ENCODE measurements around the gene ACAN. TPM values are rescaled to one million over a fixed set of nuclear protein-coding genes. Genes with fewer than 3 reads are reported as not detected.

Gene ACAN
- total and polyA plus RNA-seq, 8 donors: 0.04 to 5.7 (median 0.22) TPM; not detected in 1

GRCh38 chr15:88797663-88798339 lies 5.4 kb upstream of the ACAN start:
- H3K27me3 ChIP-seq: peaks cover 0 to 6% (median 0%) of the 10 kb centered on the region in 4 donors
- FAIRE-seq: no peak
- H3K36me3 ChIP-seq: no peaks in the 10 kb centered on the region
- no peak overlapping the region for H3K27ac ChIP-seq
- TF ChIP-seq CTCF (IDR thresholded peaks at IDR 0.05): no peak
- no peak for DNase-seq
- no peaks in the 10 kb centered on the region for H3K4me1 ChIP-seq
- H3K9me3 ChIP-seq: no peaks in the 10 kb centered on the region
- ATAC-seq: no peak
- intact Hi-C loops (cut with DNase I): no loop called here
- H3K4me3 ChIP-seq: no peak overlapping the region
- WGBS, 2 donors: 54 to 66% methylated on average over 7 of the region's 7 CpGs

GRCh38 chr15:88799341-88799740 lies 3.9 kb upstream of the ACAN start:
- 77 to 78% methylated on average over 4 of the region's 4 CpGs for WGBS, 2 donors
- ATAC-seq: no peak
- TF ChIP-seq CTCF (IDR thresholded peaks at IDR 0.05): no peak
- no peak for FAIRE-seq
- Histone ChIP-seq H3K4me3 (no peak overlapping the region), H3K36me3 (no peaks in the 10 kb centered on the region), H3K4me1 (no peaks in the 10 kb centered on the region), H3K9me3 (no peaks in the 10 kb centered on the region), H3K27ac (no peak overlapping the region), H3K27me3 (peaks cover 0 to 9% (median 0%) of the 10 kb centered on the region in 4 donors)
- intact Hi-C loops (cut with DNase I): no loop called here
- no peak for DNase-seq

- no peak for TF ChIP-seq CTCF (IDR thresholded peaks at IDR 0.05)
- no peak for FAIRE-seq
These were observed 3.2 kb upstream of the ACAN start for GRCh38 chr15:88800026-88800425.

GRCh38 chr15:88800738-88801137 lies 2.5 kb upstream of the ACAN start:
- 65 to 67% methylated on average over 4 of the region's 4 CpGs for WGBS, 2 donors
- FAIRE-seq: no peak
- peaks cover 0 to 9% (median 0%) of the 10 kb centered on the region in 4 donors for H3K27me3 ChIP-seq
- no peaks in the 10 kb centered on the region for H3K4me1 ChIP-seq
- H3K4me3 ChIP-seq: no peak overlapping the region
- ATAC-seq: no peak
- no peaks in the 10 kb centered on the region for H3K36me3 ChIP-seq
- no peaks in the 10 kb centered on the region for H3K9me3 ChIP-seq
- no peak for TF ChIP-seq CTCF (IDR thresholded peaks at IDR 0.05)
- intact Hi-C loops (cut with DNase I): no loop called here
- H3K27ac ChIP-seq: no peak overlapping the region
- no peak for DNase-seq

More at GRCh38 chr15:88800026-88800425, 3.2 kb upstream of the ACAN start:
- DNase-seq (no peak), ATAC-seq (no peak)
- intact Hi-C loops (cut with DNase I): no loop called here
- Histone ChIP-seq H3K4me3 (no peak overlapping the region), H3K27ac (no peak overlapping the region), H3K4me1 (no peaks in the 10 kb centered on the region), H3K36me3 (no peaks in the 10 kb centered on the region), H3K27me3 (peaks cover 0 to 9% (median 0%) of the 10 kb centered on the region in 4 donors), H3K9me3 (no peaks in the 10 kb centered on the region)
- 27 to 38% methylated on average over 1 of the region's 1 CpG for WGBS, 2 donors

- DNase-seq: no peak
- WGBS, 2 donors: 9% methylated on average over 20 of the region's 20 CpGs
- H3K36me3 ChIP-seq: no peaks in the 10 kb centered on the region
- peaks cover 0 to 6% (median 0%) of the 10 kb centered on the region in 4 donors for H3K27me3 ChIP-seq
- intact Hi-C loops (cut with DNase I): no loop called here
- H3K4me3 ChIP-seq: no peak overlapping the region
- no peak for ATAC-seq
- FAIRE-seq: no peak
- TF ChIP-seq CTCF (IDR thresholded peaks at IDR 0.05): no peak
- no peaks in the 10 kb centered on the region for H3K9me3 ChIP-seq
- no peaks in the 10 kb centered on the region for H3K4me1 ChIP-seq
- H3K27ac ChIP-seq: no peak overlapping the region
These were observed 816 bp upstream of the ACAN start for GRCh38 chr15:88802250-88802990.
